ENCODE results near the gene PHF19. TPM values are rescaled to one million over a fixed set of nuclear protein-coding genes. Genes with fewer than 3 reads are reported as not detected.

The PHF19 gene
- total RNA-seq, 3 donors from 2014 or later, result 59.2 to 75.1 (median 64.8) TPM

GRCh38 chr9:120904061-120904977, 27.3 kb upstream of the PHF19 start:
- H3K9me3 Mint-ChIP-seq, result no peaks in the 10 kb centered on the region
- DNase-seq, result peak; percentile 48
- H3K4me1 Mint-ChIP-seq (ENCODE audit: low read depth), result peaks cover 87% of the 10 kb centered on the region
- peaks cover 64% of the 10 kb centered on the region for H3K36me3 Mint-ChIP-seq (ENCODE audit: insufficient read depth)
- H3K4me3 Mint-ChIP-seq, result no peak overlapping the region
- ATAC-seq, result peak; percentile 33 to 44
- H3K27me3 Mint-ChIP-seq (ENCODE audit: low read depth), result no peaks in the 10 kb centered on the region

DNA sequence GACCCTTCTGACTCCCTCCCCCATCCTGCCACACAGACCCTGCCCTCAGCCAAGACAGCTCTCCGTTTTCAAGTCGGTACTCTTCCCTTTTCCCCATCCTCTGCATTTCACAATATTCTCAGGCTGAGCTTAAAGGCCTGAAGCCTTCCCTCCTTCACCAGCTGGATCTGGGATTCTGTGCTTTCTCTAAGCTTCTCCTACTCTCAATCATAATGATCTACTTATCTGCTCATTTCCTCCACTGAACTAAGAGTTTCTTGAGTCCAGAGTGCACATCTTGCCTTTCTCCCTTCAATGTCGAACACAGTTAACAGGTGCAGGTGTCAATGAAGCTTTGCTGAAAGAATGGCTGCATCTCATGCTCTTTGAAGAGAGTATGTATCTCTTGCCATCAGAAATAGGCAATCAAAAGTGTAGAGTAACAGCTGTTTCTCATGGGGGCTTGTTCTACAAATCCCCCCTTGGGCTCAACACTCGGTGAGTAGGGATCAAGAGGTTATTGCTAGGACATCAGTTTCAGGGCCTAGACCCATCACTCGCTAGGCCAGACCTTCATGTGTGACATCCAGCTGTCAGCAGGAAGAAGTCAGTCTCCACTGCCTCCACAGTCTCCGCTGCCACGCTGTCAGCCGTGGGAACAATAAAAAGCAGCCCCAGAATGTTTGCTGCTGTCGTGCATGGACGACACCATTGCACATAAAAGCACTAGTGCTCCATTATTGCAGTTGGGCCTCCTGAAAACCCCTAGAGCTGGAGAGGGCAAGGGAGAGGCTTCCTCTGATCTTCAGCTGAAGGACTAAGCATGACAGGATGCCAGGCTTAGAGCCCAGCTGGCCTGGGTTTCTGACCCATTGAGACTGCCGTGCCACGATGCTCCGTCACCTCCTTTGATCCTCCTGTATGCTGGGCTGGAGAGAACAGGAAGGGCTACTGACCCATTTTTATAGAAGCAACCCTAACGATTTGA, 25.9 kb upstream of the PHF19 start:
- DNase-seq, result no peak
- ATAC-seq, result no peak
- Mint-ChIP-seq H3K4me3 (peak overlapping the region; percentile 22), H3K9me3 (no peaks in the 10 kb centered on the region), H3K4me1 (ENCODE audit: low read depth) (peaks cover 89% of the 10 kb centered on the region), H3K36me3 (ENCODE audit: insufficient read depth) (peaks cover 57% of the 10 kb centered on the region), H3K27me3 (ENCODE audit: low read depth) (no peaks in the 10 kb centered on the region)

- Mint-ChIP-seq H3K4me3 (no peak overlapping the region), H3K36me3 (ENCODE audit: insufficient read depth) (peaks cover 48% of the 10 kb centered on the region), H3K4me1 (ENCODE audit: low read depth) (peaks cover 88% of the 10 kb centered on the region), H3K9me3 (no peaks in the 10 kb centered on the region), H3K27me3 (ENCODE audit: low read depth) (no peaks in the 10 kb centered on the region)
- DNase-seq, result no peak
- no peak for ATAC-seq
Measured at GRCh38 chr9:120901755-120902568, 25.0 kb upstream of the PHF19 start.

DNA sequence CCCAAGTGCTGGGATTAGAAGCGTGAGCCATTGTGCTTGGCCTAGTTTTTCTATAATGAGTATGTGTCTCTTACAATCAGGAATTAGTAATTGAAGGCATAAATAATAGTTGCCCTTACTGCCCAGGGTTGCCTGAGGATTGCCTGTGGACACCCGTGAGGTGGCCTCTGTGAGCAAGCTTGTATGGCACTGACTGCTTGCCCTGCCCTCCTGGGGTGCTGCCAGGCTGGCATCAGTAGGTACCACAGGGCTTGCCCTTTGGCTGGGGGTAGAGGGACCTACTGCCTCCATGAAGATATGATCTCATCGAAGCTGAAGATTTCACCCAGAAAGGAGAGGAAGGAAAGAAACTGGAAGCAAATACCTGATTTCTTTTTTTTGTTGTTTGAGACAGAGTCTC, 23.8 kb upstream of the PHF19 start:
- Mint-ChIP-seq H3K4me1 (ENCODE audit: low read depth) (peaks cover 84% of the 10 kb centered on the region), H3K4me3 (no peak overlapping the region), H3K27me3 (ENCODE audit: low read depth) (no peaks in the 10 kb centered on the region), H3K36me3 (ENCODE audit: insufficient read depth) (peaks cover 38% of the 10 kb centered on the region), H3K9me3 (no peaks in the 10 kb centered on the region)
- no peak for DNase-seq
- no peak for ATAC-seq

GRCh38 chr9:120899490-120900068, 22.6 kb upstream of the PHF19 start:
- no peaks in the 10 kb centered on the region for H3K9me3 Mint-ChIP-seq
- peaks cover 27% of the 10 kb centered on the region for H3K36me3 Mint-ChIP-seq (ENCODE audit: insufficient read depth)
- DNase-seq (no peak), ATAC-seq (no peak)
- no peak overlapping the region for H3K4me3 Mint-ChIP-seq
- H3K4me1 Mint-ChIP-seq (ENCODE audit: low read depth), result peaks cover 79% of the 10 kb centered on the region
- no peaks in the 10 kb centered on the region for H3K27me3 Mint-ChIP-seq (ENCODE audit: low read depth)

- Mint-ChIP-seq H3K4me1 (ENCODE audit: low read depth) (peaks cover 75% of the 10 kb centered on the region), H3K27me3 (ENCODE audit: low read depth) (no peaks in the 10 kb centered on the region), H3K36me3 (ENCODE audit: insufficient read depth) (peaks cover 22% of the 10 kb centered on the region), H3K9me3 (no peaks in the 10 kb centered on the region), H3K4me3 (no peak overlapping the region)
- DNase-seq, result no peak
- ATAC-seq, result no peak
Measured at GRCh38 chr9:120898396-120898795, 21.4 kb upstream of the PHF19 start.

- H3K27me3 Mint-ChIP-seq (ENCODE audit: low read depth), result no peaks in the 10 kb centered on the region
- H3K4me3 Mint-ChIP-seq, result no peak overlapping the region
- peaks cover 4% of the 10 kb centered on the region for H3K36me3 Mint-ChIP-seq (ENCODE audit: insufficient read depth)
- peaks cover 79% of the 10 kb centered on the region for H3K4me1 Mint-ChIP-seq (ENCODE audit: low read depth)
- DNase-seq (no peak), ATAC-seq (no peak)
- no peaks in the 10 kb centered on the region for H3K9me3 Mint-ChIP-seq
Measured at GRCh38 chr9:120895951-120896350, 19.0 kb upstream of the PHF19 start.

- Mint-ChIP-seq H3K4me3 (no peak overlapping the region), H3K9me3 (no peaks in the 10 kb centered on the region), H3K27me3 (ENCODE audit: low read depth) (no peaks in the 10 kb centered on the region), H3K36me3 (ENCODE audit: insufficient read depth) (no peaks in the 10 kb centered on the region), H3K4me1 (ENCODE audit: low read depth) (peaks cover 80% of the 10 kb centered on the region)
- DNase-seq, result no peak
- ATAC-seq, result no peak
Measured at GRCh38 chr9:120894321-120895148, 17.5 kb upstream of the PHF19 start.

GRCh38 chr9:120893611-120894307, 16.8 kb upstream of the PHF19 start:
- no peak for DNase-seq

DNA sequence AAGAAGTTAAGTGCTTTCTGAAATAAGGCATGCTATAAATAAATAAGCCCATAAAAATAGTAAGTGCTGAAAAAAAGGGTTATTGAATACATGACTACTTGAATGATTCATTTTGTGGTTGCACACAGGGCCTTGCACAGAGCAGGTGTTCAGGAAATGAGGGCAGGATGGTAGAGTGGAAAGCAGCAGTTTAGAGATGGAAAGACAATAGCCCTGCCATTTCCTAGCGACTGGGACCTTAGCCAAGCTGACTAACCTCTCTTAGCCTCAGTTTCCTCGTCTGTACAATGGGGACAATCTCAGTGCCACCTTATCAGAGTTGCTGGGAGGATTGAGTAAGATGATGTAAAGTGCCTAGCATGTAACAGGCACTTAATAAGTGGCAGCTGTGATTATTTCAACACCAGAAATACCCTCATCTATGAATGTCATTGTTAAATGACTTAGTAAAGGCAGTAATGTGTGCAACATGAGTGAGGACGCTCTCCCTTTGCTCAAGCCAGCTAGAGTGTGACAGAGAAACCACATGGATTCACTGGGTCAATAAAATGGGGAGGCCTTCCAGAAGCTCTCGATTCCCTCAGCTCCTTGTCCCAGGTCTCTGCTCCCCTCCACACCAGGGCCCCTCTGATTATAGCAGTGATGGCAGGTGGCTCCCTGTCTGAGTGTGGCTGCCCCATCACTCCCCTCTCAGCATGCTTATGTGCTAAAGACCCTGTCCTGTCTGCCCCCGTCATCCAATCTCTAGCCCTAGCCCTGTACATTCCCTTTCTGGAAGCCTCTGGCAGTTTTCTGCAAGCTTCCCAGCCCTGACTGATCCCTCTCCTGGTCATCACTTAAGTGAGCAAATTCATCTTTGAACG, 16.0 kb upstream of the PHF19 start:
- no peaks in the 10 kb centered on the region for H3K9me3 Mint-ChIP-seq
- H3K4me1 Mint-ChIP-seq (ENCODE audit: low read depth), result peaks cover 83% of the 10 kb centered on the region
- H3K4me3 Mint-ChIP-seq, result peak overlapping the region; percentile 42
- ATAC-seq (peak; percentile 68), DNase-seq (peak; percentile 56)
- no peaks in the 10 kb centered on the region for H3K27me3 Mint-ChIP-seq (ENCODE audit: low read depth)
- H3K36me3 Mint-ChIP-seq (ENCODE audit: insufficient read depth), result no peaks in the 10 kb centered on the region

More at GRCh38 chr9:120893611-120894307, 16.8 kb upstream of the PHF19 start:
- no peaks in the 10 kb centered on the region for H3K36me3 Mint-ChIP-seq (ENCODE audit: insufficient read depth)
- H3K27me3 Mint-ChIP-seq (ENCODE audit: low read depth), result no peaks in the 10 kb centered on the region
- H3K4me1 Mint-ChIP-seq (ENCODE audit: low read depth), result peaks cover 85% of the 10 kb centered on the region
- peak overlapping the region; percentile 22 for H3K4me3 Mint-ChIP-seq
- ATAC-seq, result no peak
- no peaks in the 10 kb centered on the region for H3K9me3 Mint-ChIP-seq

DNA sequence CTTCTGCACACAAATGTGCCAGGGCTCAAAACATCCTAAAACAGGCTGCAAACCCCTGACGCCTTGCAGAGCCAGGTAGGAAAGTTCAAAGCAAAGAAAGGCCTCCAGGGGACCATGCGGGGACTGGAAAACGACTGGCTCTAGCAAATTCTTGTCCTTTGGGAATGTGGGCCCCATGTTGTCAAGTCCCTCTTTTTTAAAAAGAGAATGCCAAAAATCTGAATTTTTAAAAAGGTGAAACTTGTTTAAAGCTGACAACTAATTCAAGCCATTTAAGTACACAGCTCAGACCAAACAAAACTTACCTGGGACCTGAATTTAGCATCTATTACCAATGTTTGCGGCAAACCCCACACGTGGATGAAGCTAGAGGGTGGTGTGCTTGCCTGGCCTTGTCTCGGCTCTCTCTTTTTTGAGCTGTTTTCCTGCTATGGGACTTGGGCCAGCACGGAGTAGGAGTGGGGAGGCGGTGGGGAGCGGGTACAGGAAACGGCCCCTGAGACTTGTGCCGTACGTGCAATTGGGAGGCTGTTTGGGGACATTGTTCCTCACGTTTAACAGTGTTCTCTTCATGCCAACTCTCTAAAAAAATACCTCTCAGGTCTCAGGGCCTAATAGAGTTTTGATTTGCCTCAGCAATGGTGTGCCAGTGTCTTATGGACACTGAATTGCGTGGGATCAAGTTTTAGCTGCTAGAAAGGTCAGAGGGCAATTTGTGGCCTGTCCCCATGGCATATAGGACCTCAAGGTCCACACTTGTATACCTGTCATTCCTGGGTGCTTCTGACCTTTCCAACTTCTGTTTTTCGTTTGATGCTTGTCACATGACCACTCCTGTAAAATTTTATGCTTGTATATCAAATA, 15.1 kb upstream of the PHF19 start:
- H3K27me3 Mint-ChIP-seq (ENCODE audit: low read depth), result no peaks in the 10 kb centered on the region
- no peaks in the 10 kb centered on the region for H3K36me3 Mint-ChIP-seq (ENCODE audit: insufficient read depth)
- H3K4me3 Mint-ChIP-seq, result peak overlapping the region; percentile 61
- peak; percentile 3 to 8 for ATAC-seq
- no peak for DNase-seq
- H3K4me1 Mint-ChIP-seq (ENCODE audit: low read depth), result peaks cover 76% of the 10 kb centered on the region
- no peaks in the 10 kb centered on the region for H3K9me3 Mint-ChIP-seq

Measured in activated T-cell treated with anti-CD3 and anti-CD28 coated beads, Interleukin-2, amount 50 U/mL, for 4 hours (primary cell).